Nucleus accumbens (tissue), 56 donors: ENCODE data around the gene EBF3.

Source experiments
- DNase-seq, 56 donors: peaks; one replicate each; lab custom pipeline; 2025; lab: John Stamatoyannopoulos, UW

The EBF3 gene

DNA sequence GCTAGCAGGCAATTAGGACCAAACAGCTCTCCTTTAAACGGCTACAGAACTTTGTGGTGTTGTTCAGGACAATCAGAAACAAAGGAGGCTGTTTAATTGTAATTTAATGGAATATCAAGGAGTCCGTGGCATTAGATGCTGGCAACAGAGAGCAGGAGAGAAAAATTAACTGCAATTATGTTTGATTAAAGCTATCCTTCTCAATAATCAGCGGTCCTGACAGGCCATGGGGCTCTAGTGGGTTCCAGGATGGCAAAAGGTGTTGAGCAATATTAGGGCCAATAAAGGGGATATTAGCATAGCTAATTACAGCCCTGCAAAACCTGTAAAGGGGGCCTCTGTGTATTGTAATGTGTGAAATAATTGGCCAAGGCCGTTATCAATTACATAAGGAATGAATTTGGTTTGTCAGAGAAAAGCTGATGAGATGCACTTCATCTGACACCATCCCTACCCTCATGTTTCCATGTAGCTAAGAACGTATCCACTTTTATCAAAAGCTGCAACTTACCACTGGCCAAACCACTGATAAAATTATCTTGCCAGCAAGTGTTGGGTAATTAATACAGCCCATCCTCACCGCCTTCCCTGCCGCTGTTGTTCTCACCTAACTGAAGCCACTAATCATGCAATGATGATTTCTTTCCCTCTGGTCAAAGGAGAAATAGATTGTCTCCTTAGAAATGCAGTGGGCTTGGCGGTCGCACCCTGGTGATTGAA is 81.6 kb downstream of the EBF3 start:
- no peak for DNase-seq

DNA sequence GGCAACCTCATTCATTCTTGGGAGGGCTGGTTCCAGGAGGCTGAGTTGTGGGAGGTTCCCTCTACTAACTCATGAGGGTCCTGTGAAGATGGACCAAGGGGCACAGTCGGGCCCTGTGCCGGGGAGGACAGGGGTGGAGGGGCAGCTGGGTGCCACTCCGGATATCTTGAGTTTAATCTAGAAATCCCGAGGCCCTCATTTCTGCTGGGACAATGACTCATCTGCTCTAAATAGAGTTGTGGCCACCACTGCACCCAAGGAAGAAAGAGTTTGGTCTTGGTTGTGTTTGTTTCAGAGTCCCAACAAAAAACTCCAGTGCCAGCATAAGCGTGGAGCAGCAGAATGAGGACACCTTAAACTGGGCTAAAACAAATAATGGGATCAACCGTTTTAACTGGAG is 82.4 kb downstream of the EBF3 start:
- no peak for DNase-seq

GRCh38 chr10:129880191-129880870 is 83.7 kb downstream of the EBF3 start:
- DNase-seq, result no peak

DNA sequence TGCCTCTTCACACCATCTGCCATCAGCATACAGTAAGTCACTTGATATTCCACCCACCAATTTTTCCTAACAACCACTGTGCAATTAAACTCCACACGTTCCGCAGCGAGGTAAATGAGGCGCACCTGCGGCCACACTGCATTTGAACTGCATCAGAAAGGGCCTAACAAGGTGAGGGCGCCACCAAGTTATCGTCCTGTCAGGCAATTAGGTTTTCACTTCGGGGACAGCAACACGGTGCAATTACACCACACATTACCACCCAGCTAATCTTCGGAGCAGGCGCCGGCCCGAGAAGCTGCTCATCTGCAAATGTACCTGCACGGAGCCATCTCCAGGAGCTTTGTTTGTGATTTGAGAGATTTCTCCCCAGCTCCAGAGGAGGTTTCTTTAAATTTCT is 84.4 kb downstream of the EBF3 start:
- DNase-seq, result no peak

GRCh38 chr10:129878835-129879234 is 85.2 kb downstream of the EBF3 start:
- DNase-seq, result no peak

- peak in 1 of 56 donors; percentile 5 for DNase-seq
Observed at GRCh38 chr10:129877773-129878371, 86.2 kb downstream of the EBF3 start.

DNA sequence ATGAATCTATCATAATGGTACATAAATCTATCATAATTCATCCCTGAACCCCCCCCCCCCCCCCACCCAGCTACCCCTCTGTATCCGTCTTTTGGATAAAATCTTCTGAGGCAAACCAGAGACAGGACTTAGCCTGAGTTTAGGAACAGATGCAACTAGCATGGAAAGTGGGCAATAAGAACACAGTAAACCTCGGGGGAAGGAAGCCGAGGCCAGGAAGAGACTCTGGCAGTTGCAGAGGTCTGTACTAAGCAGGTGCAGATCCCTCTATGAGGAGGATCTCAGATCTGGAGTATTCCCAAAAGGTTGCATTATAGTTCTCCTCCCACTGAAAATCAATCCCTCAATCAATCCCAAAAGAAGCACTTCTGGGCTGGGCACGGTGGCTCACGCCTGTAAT is 87.2 kb downstream of the EBF3 start:
- no peak for DNase-seq

- DNase-seq, result no peak
Observed at GRCh38 chr10:129875993-129876726, 87.9 kb downstream of the EBF3 start.

- no peak for DNase-seq
Observed at GRCh38 chr10:129873351-129873750, 90.7 kb downstream of the EBF3 start.

DNA sequence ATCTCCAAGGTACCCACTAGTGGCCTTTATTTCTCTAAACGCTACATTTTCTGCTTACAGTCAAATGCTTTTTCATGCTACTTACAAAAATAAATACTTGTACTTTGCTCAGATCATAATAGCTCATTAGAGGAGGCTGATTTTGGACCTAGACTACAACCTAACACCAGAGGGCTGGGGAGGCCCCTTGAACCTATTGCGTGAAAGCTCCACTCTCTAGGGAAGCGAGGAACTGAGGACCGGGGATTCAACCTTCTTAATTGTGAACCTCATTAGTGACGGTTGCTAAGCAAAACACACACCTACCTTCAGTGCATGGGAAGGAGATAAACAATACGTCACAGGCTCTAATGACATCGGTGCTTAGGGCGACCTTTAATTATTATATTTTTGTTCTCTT is 92.1 kb downstream of the EBF3 start:
- no peak for DNase-seq

- no peak for DNase-seq
Observed at GRCh38 chr10:129870961-129871621, 93.0 kb downstream of the EBF3 start.

DNA sequence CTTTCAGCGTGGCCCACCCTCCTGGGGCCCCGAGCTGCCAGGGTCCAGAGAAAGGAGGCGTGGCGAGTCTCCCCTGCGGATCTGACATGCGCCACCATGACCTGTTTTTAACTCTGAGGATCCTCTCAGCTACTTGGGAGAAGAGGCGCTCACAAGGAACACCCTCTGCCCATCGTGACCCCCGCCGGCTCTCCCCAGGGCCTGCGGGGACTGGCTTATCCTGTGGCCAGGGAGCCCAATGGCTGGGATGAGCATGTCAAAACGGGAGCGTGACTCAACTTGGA is 93.7 kb downstream of the EBF3 start:
- DNase-seq, result no peak

GRCh38 chr10:129869596-129870473 is 94.2 kb downstream of the EBF3 start:
- DNase-seq, result no peak

GRCh38 chr10:129868449-129869035 is 95.5 kb downstream of the EBF3 start:
- no peak for DNase-seq

- no peak for DNase-seq
Observed at GRCh38 chr10:129867631-129868179, 96.4 kb downstream of the EBF3 start.

DNA sequence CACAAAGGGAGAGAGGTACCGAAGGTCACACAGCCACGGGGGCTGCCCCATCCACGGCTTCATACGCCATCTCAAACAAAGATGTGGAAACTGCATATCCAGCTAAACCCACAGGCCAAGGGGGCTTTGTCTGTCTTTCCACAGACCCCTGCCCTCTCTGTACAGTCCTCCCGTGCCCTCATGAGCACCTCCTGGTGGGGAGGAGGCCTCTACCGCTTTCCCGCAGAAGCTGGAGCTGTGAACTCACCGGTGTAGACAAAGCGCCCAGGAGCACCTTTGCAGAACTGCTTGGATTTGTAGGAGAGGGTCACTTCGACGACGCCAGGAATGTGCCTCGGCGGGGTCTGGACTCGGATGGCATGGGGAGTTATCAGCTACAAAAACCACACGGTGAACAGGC is 97.2 kb downstream of the EBF3 start:
- no peak for DNase-seq

- DNase-seq, result no peak
Observed at GRCh38 chr10:129865960-129866359, 98.1 kb downstream of the EBF3 start.

GRCh38 chr10:129865413-129865812 is 98.7 kb downstream of the EBF3 start:
- no peak for DNase-seq

- no peak for DNase-seq
Observed at GRCh38 chr10:129864601-129865126, 99.4 kb downstream of the EBF3 start.
